ENCODE data around the gene HSPBP1. TPM values are rescaled to one million over a fixed set of nuclear protein-coding genes. Genes with fewer than 3 reads are reported as not detected.

HSPBP1 gene
- total and polyA plus RNA-seq, 5 experiments from 2014 or later = 20.3 to 44.8 (median 38.6) TPM

DNA sequence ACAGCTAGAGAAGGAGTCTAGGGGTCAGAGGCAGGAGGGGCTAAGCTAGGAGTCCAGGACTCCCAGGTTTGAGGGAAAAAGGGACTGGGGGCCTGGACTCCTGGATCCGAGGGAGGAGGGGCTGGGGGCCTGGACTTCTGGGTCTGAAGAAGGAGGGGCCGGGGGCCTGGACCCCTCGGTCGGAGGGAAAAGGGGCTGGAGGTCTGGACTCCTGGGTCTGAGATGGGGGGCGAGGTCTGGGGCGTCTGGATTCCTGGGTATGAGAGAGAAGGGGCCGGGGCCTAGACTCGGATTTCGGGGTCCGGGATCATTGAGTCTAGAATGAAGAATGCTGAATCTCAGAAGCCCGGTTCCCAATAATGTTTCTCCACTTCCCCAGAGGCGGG lies 22.4 kb upstream of the HSPBP1 start:
- Mint-ChIP-seq H3K9me3 (no peaks in the 10 kb centered on the region), H3K4me1 (peaks cover 5 to 14% (median 11%) of the 10 kb centered on the region in 4 donors), H3K27ac (peak overlapping the region; percentile 73 to 96 (median 92)), H3K4me3 (peak overlapping the region; percentile 84 to 95 (median 90)), H3K36me3 (no peaks in the 10 kb centered on the region), H3K27me3 (peaks cover 0 to 3% (median 0%) of the 10 kb centered on the region in 5 donors)
- ATAC-seq = no peak
- DNase-seq = no peak
- POLR2A ChIA-PET = interaction anchor here (0.8 to 2.8 kb wide), 12 partner anchors 10 to 107 kb away, joined by 3 to 21 read pairs (median 4); partner anchors contain the start of genes BRSK1, HSPBP1, KMT5C and PPP6R1

GRCh38 chr19:55301459-55302317 lies 21.8 kb upstream of the HSPBP1 start:
- Mint-ChIP-seq H3K36me3 (no peaks in the 10 kb centered on the region), H3K27ac (peak overlapping the region; percentile 73 to 96 (median 92)), H3K4me3 (peak overlapping the region; percentile 84 to 95 (median 90)), H3K9me3 (no peaks in the 10 kb centered on the region), H3K27me3 (peaks cover 0 to 3% (median 0%) of the 10 kb centered on the region in 5 donors), H3K4me1 (peaks cover 5 to 14% (median 11%) of the 10 kb centered on the region in 4 donors)
- POLR2A ChIA-PET = interaction anchor here (0.7 to 2.8 kb wide), 12 partner anchors 9 to 107 kb away, joined by 3 to 21 read pairs (median 4); partner anchors contain the start of genes BRSK1, HSPBP1, KMT5C and PPP6R1
- ATAC-seq = peak; percentile 92 to 94
- peak; percentile 91 to 99 (median 94) for DNase-seq

DNA sequence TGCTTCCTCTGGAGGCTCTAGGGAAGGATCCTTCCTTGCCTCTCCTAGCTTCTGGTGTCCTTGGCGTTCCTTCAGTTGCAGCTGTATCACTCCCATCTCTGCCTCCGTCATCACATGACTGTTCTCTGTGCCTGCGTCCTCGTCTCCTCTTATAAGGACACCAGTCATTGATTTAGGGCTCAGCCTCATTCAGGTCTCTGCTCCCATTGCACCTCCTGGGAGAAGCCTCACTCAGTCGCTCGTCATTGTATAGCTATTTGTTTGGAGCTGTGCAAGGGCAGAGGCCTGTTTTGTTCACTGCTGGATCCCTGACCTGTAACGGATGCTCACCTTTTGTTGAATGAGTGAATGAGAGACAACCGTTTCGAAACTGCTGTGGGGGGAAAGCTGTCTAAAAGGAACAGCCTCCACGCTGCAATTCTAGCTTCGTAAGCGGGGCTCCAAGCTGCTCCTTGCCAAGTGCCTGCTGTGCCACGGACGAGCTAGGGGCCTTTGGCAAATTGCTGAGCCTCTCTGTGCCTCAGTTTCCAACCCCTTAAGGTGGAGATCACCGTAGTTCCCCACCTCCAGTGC lies 21.1 kb upstream of the HSPBP1 start:
- Mint-ChIP-seq H3K27ac (peak overlapping the region in 5 of 10 donors; percentile 53 to 96 (median 92)), H3K9me3 (no peaks in the 10 kb centered on the region), H3K36me3 (no peaks in the 10 kb centered on the region), H3K4me1 (peaks cover 6 to 17% (median 12%) of the 10 kb centered on the region in 4 donors), H3K4me3 (peak overlapping the region in 9 of 10 donors; percentile 84 to 93 (median 89)), H3K27me3 (peaks cover 0 to 3% (median 0%) of the 10 kb centered on the region in 5 donors)
- POLR2A ChIA-PET = interaction anchor here (0.7 to 2.8 kb wide), 8 partner anchors 9 to 108 kb away, joined by 3 to 21 read pairs (median 7); partner anchors contain the start of genes HSPBP1, PPP6R1, TMEM238 and UBE2S
- DNase-seq (no peak), ATAC-seq (no peak)

- H3K27me3 Mint-ChIP-seq = peaks cover 0 to 3% (median 0%) of the 10 kb centered on the region in 5 donors
- no peaks in the 10 kb centered on the region for H3K36me3 Mint-ChIP-seq
- H3K4me1 Mint-ChIP-seq = peaks cover 6 to 14% (median 11%) of the 10 kb centered on the region in 4 donors
- ATAC-seq (no peak), DNase-seq (no peak)
- H3K4me3 Mint-ChIP-seq = no peak overlapping the region
- no peak overlapping the region for H3K27ac Mint-ChIP-seq
- no peaks in the 10 kb centered on the region for H3K9me3 Mint-ChIP-seq
- POLR2A ChIA-PET = no interaction called here
These were observed 20.1 kb upstream of the HSPBP1 start for GRCh38 chr19:55299991-55300390.

DNA sequence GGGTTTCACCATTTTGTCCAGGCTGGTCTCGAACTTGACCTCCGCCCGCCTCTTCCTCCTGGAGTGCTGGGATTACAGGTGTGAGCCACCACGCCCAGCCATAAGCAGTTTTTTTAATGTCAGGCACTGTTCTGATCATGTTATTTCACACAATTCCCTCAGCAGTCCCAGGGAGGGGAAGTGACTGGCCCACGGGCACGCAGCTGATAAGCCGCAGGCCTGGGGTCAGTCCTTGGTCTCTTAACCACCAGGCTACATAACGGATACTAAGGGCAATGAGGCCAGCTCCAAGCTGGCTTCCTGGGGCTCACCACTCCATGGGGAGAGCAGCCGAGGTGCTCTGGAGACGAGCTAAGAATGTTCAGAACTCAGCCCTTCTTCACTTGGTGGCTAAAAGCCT lies 17.4 kb upstream of the HSPBP1 start:
- Mint-ChIP-seq H3K9me3 (no peaks in the 10 kb centered on the region), H3K4me1 (peaks cover 6 to 14% (median 10%) of the 10 kb centered on the region in 4 donors), H3K4me3 (no peak overlapping the region), H3K27me3 (peaks cover 0 to 3% (median 0%) of the 10 kb centered on the region in 5 donors), H3K36me3 (no peaks in the 10 kb centered on the region), H3K27ac (peak overlapping the region in 3 of 10 donors; percentile 20 to 56 (median 55))
- no peak for DNase-seq
- POLR2A ChIA-PET = interaction anchor here (0.7 kb wide), 2 partner anchors 164 to 286 kb away, joined by 5 read pairs; partner anchors contain the start of gene ISOC2
- ATAC-seq = no peak

GRCh38 chr19:55289117-55289796 lies 9.3 kb upstream of the HSPBP1 start:
- Mint-ChIP-seq H3K36me3 (no peaks in the 10 kb centered on the region), H3K4me3 (no peak overlapping the region), H3K9me3 (no peaks in the 10 kb centered on the region), H3K4me1 (peaks cover 0 to 9% (median 7%) of the 10 kb centered on the region in 4 donors), H3K27me3 (no peaks in the 10 kb centered on the region), H3K27ac (no peak overlapping the region)
- no peak for ATAC-seq
- POLR2A ChIA-PET = interaction anchor here (2.0 kb wide), 1 partner anchor 30 kb away, joined by 5 read pairs; the partner anchor contains the start of gene PPP6R1
- DNase-seq = no peak

GRCh38 chr19:55287361-55288079 lies 7.6 kb upstream of the HSPBP1 start:
- POLR2A ChIA-PET = interaction anchor here (2.0 kb wide), 1 partner anchor 28 kb away, joined by 5 read pairs; the partner anchor contains the start of gene PPP6R1
- H3K4me1 Mint-ChIP-seq = peaks cover 4 to 19% (median 16%) of the 10 kb centered on the region in 4 donors
- ATAC-seq = no peak
- DNase-seq = no peak
- peak overlapping the region in 1 of 10 donors; percentile 49 for H3K27ac Mint-ChIP-seq
- H3K27me3 Mint-ChIP-seq = no peaks in the 10 kb centered on the region
- no peak overlapping the region for H3K4me3 Mint-ChIP-seq
- H3K36me3 Mint-ChIP-seq = no peaks in the 10 kb centered on the region
- H3K9me3 Mint-ChIP-seq = no peaks in the 10 kb centered on the region

GRCh38 chr19:55285229-55285890 lies 5.5 kb upstream of the HSPBP1 start:
- Mint-ChIP-seq H3K9me3 (no peaks in the 10 kb centered on the region), H3K27ac (peak overlapping the region in 7 of 10 donors; percentile 10 to 80 (median 65)), H3K4me1 (peaks cover 8 to 26% (median 22%) of the 10 kb centered on the region in 4 donors), H3K27me3 (no peaks in the 10 kb centered on the region), H3K4me3 (peak overlapping the region in 5 of 10 donors; percentile 20 to 54 (median 42)), H3K36me3 (no peaks in the 10 kb centered on the region)
- ATAC-seq (no peak), DNase-seq (no peak)
- POLR2A ChIA-PET = interaction anchor here (0.9 kb wide), 1 partner anchor 52 kb away, joined by 3 read pairs; no protein-coding TSS in a partner anchor

- H3K4me1 Mint-ChIP-seq = peaks cover 13 to 34% (median 30%) of the 10 kb centered on the region in 4 donors
- no peaks in the 10 kb centered on the region for H3K27me3 Mint-ChIP-seq
- peaks cover 0 to 2% (median 0%) of the 10 kb centered on the region in 3 donors for H3K36me3 Mint-ChIP-seq
- no peak for ATAC-seq
- peak overlapping the region in 5 of 10 donors; percentile 31 to 69 (median 48) for H3K4me3 Mint-ChIP-seq
- H3K9me3 Mint-ChIP-seq = no peaks in the 10 kb centered on the region
- POLR2A ChIA-PET = interaction anchor here (1.0 kb wide), 1 partner anchor 18 kb away, joined by 3 read pairs; no protein-coding TSS in a partner anchor
- DNase-seq = no peak
- H3K27ac Mint-ChIP-seq = peak overlapping the region in 2 of 10 donors; percentile 61 to 69
These were observed 4.6 kb upstream of the HSPBP1 start for GRCh38 chr19:55284405-55285058.

DNA sequence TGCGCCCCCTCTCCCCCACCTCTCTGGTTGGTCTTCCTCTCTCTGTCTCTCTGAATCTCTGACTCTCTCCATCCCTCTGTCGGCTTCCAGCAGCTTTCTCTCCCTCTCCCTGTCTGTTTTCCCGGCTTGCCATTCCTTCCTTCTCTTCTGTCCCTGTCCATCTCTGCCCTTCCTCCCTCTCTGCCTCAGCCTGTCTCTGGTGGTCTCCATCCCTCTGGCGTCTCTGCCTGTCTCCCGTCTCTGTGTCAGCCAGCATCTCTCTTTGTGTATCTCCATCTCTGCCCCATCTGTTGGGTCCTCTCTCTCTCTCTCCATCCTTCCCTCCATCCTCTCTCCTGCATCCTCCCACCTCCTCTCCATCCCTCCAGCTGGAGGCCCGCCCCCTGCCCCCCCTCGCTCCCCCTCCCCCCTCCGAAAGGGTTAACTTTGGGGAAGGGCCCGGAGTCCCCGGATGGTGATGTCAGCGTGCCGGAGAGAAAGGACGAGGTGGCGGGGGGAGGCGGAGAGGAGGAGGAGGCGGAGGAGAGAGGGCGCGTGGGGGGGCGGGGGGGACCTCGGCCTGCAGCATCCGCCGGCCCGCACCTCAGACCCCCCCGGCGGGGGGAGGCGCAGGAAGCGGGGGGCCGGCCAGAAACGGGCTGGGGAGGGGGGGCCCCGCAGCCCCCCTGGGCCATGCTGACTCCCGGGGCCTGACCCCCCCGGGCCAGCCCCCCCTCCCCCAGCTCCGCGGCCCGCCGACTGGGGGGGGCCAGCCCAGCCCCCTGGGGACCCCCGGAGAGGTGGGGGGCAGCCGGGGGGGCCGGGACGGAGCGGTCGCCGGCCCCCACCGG lies 3.9 kb upstream of the HSPBP1 start, which contains the start of gene BRSK1:
BRSK1 (plus strand) TSS at position 450 of the 830 bp plus-strand sequence. CDS start 446 bp downstream, outside the sequence.
- ATAC-seq (no peak), DNase-seq (peak in 8 of 10 donors; percentile 19 to 77 (median 42))
- no peaks in the 10 kb centered on the region for H3K9me3 Mint-ChIP-seq
- peak within 1 kb of the TSS; percentile 30 to 90 (median 67) for H3K27ac Mint-ChIP-seq
- H3K27me3 Mint-ChIP-seq = no peaks in the 10 kb centered on the region
- H3K4me3 Mint-ChIP-seq = peak within 1 kb of the TSS; percentile 51 to 80 (median 68)
- peaks cover 0 to 2% (median 0%) of the 10 kb centered on the region in 3 donors for H3K36me3 Mint-ChIP-seq
- peaks cover 13 to 40% (median 35%) of the 10 kb centered on the region in 4 donors for H3K4me1 Mint-ChIP-seq
- POLR2A ChIA-PET = interaction anchor here (0.6 to 6.9 kb wide), 3 partner anchors 19 to 50 kb away, joined by 3 to 142 read pairs (median 3); partner anchors contain the start of gene PPP6R1

All from naive thymus-derived CD8-positive, alpha-beta T cell (primary cell).